AG09319 (cell line): ENCODE measurements around the gene RASGRF2.

Experiments used
- DNase-seq: peaks from one replicate; pipeline ENCODE4 v3.0.0-alpha.2; 2010; ENCODE audit warnings: low read depth; ENCODE audit errors: extremely low read depth
- TF ChIP-seq, protein P1 (sequence below): IDR thresholded peaks from 2 replicates; pipeline ENCODE4 v1.5.1; 2011; ENCODE audit warnings: low read depth, mild to moderate bottlenecking, inconsistent platforms, low read length, moderate library complexity

The RASGRF2 gene

DNA sequence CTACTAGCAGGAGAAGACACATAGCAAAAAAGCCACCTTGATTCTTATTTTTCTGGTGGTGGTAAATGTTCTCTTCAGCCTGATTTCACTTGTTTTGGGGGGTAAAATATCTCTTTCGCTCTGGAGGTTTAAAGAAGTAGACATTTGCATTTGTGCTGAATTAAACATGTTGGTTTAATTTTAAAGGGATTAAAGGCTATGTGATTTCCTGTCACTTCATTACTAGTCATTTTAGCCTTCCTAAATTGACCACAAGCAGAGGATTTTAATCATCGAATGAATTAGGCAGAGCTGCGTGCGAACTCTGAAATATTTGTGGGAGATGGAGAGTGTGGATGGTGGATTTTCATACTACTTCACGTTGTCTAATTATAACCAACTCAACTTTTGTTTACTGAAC, 4.8 kb downstream of the RASGRF2 start:
- no peak for DNase-seq
- TF ChIP-seq, protein P1, sequence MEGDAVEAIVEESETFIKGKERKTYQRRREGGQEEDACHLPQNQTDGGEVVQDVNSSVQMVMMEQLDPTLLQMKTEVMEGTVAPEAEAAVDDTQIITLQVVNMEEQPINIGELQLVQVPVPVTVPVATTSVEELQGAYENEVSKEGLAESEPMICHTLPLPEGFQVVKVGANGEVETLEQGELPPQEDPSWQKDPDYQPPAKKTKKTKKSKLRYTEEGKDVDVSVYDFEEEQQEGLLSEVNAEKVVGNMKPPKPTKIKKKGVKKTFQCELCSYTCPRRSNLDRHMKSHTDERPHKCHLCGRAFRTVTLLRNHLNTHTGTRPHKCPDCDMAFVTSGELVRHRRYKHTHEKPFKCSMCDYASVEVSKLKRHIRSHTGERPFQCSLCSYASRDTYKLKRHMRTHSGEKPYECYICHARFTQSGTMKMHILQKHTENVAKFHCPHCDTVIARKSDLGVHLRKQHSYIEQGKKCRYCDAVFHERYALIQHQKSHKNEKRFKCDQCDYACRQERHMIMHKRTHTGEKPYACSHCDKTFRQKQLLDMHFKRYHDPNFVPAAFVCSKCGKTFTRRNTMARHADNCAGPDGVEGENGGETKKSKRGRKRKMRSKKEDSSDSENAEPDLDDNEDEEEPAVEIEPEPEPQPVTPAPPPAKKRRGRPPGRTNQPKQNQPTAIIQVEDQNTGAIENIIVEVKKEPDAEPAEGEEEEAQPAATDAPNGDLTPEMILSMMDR, result no peak

DNA sequence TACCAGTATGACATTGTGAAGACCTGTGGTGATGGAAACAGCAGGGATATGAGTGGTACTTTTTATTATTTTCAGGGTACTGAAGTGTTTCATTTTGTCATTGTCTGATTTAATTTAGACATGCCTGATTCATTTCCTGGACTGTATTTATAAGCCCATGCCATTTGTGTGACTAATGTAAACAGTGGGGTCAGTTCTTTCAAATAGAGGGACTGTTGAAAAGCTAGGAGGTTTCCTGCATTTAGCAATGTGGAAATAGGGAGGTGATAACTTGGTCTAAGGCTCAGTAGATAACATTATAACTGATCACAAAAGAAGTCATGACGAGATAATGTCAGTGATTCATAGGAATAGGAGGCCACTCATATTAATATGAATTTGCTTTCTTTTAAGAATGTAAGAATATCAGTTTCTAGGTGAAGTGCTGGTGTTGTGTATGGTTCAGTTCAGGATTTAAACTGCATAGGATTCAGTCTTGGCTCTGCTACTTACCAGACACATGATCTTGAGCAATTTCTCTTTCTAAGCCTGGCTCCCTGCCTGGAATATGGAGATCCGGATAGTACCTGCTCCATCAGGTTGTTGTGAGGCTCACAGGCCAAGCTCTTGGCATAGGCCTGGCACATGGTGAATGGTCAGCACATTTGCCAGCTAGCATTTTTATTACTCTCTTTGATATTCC, 7.5 kb downstream of the RASGRF2 start:
- peak; percentile 57 for DNase-seq

DNA sequence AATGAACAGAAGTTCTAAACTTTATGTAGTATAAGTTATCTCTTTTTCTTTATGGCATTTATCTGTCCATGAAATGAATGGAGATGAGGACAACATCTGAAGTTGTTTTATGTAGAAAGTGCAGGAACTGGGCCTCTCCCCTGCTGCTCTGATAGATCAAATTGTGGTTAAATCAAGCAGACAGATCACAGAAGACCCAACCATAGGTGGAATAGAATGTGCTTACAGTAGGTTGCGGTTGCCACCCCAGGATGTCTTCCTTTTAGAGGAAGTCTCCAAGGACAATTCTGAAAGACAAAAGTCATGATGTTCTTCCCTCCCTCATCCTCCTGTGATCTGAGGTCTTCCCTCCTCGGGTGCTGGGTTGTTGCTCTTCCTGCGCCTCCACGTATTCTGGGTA, 12.9 kb downstream of the RASGRF2 start:
- TF ChIP-seq, protein P1, result no peak
- no peak for DNase-seq

More for the DNA sequence above, 7.5 kb downstream of the RASGRF2 start:
- TF ChIP-seq, protein P1, result no peak

DNA sequence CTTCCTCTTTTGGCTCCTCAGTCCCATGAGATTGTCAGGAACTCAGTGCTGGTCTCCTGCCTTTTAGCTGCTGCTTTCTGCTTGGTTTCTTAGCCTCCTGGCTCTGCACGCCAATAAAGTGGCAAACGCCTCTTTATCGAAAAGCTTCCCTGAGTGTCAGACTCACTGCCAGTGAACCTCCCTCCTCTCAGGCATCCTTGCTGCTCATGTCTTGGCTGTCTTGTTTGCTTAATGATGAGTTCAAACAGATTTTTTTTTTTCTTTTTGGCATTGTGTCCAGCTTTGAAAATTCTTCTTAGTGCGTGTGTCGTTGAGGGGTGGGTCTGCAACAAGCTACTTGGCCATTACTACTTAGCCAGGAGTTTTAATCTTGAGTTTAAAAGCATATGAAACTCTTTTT, 14.9 kb downstream of the RASGRF2 start:
- DNase-seq, result no peak
- TF ChIP-seq, protein P1, result no peak

DNA sequence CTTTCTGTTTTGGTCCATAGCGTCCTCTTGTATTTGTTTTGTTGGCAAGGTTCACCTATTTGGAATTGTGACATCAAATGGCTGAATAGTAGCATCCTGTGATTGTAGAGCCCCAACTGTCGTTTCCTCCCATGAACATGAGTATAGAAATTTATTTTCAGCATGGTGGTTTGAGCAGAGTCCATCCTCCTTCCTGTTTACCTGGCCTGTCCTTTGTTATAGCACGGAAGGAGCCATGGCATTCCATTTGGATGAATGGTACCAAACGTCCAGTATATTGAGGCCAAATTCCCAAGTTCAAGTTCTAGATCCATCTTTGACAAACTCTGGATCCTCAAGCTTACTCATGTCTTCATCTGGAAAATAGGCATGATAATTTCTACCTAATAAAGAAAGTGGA, 16.8 kb downstream of the RASGRF2 start:
- DNase-seq, result no peak
- TF ChIP-seq, protein P1, result no peak

DNA sequence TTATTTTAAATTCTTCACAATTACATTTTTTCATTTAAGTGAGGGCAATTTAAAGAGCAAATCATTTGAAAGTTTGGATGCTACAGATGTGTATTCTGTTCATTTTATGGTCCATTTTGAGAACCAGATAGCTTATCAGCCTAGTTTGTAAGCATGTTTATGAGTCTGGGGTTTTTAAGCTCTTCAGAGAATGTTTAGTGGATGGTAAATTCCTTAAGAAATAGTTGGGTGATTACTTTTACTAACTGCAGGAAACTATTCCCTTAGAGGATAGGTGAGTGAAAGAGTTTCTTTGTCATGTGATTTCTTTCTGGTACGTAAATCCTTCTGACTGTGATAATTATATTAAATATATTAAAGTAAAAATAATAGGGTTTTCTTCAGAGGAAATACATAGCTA, 17.6 kb downstream of the RASGRF2 start:
- TF ChIP-seq, protein P1, result no peak
- no peak for DNase-seq

DNA sequence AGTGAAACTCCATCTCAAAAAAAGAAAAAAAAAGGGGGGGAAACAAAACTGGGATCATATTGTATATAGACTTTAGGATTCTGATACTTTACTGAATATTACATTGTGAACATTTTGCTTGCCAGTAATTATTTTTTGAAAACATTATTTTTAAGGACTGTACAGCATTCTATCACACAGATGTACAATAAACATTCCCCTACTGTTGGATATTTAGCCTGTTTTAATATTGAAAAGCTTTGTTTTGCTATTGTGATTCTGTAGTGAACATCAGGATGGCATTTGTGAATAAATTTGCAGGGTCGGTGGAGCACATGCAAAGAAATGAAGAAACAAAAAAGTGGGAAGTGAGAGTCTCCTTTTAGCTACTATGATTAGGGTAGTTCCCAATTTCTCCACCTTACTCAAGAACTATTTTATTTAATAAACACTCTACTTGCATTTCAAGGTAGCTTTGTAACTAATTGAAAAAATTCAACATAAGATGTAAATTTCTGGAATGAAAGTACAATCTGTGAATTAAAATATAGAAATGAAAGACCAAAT, 18.7 kb downstream of the RASGRF2 start:
- DNase-seq, result no peak
- TF ChIP-seq, protein P1, result no peak
